ENCODE measurements around the gene SNRPA. TPM values are rescaled to one million over a fixed set of nuclear protein-coding genes. Genes with fewer than 3 reads are reported as not detected.
"Not testable (repeated sequence)": the region's sequence is repeated elsewhere in the genome, so short reads cannot be mapped to it uniquely, and the experiment has no call there.

SNRPA gene
- polyA plus RNA-seq, 3 donors, result 21.2 to 44.1 (median 42.8) TPM

- peak overlapping the region; percentile 76 for H3K27ac ChIP-seq (ENCODE audit: low read depth, low read length)
- 6 to 13% (median 12%) methylated on average over 16 of the region's 16 CpGs for whole genome bisulfite sequencing, 3 donors
Measured at GRCh38 chr19:40718774-40719391, 32.1 kb upstream of the SNRPA start.

DNA sequence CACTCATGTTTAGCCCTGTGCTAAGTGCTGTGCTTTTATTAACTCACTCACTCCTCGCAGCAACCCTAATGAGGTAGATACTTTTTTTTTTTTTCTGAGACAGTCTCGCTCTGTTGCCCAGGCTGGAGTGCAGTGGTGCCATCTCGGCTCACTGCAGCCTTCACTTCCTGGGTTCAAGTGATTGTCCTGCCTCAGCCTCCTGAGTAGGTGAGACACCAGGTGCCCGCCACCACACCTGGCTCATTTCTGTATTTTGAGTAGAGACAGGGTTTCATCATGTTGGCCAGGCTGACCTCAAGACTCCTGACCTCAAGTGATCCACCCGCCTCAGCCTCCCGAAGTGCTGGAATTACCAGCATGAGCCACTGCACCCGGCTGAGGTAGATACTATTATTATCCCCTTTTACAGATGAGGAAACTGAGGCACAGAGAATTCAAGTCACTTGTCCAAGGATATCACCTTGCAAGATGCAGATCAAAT, 31.5 kb upstream of the SNRPA start:
- 36 to 54% (median 48%) methylated on average over 7 of the region's 7 CpGs for whole genome bisulfite sequencing, 3 donors
- no peak overlapping the region for H3K27ac ChIP-seq (ENCODE audit: low read depth, low read length)

- H3K27ac ChIP-seq (ENCODE audit: low read depth, low read length), result peak overlapping the region; percentile 92
- 76 to 88% (median 84%) methylated on average over 6 of the region's 6 CpGs for WGBS, 3 donors
Measured at GRCh38 chr19:40721140-40721486, 29.9 kb upstream of the SNRPA start.

DNA sequence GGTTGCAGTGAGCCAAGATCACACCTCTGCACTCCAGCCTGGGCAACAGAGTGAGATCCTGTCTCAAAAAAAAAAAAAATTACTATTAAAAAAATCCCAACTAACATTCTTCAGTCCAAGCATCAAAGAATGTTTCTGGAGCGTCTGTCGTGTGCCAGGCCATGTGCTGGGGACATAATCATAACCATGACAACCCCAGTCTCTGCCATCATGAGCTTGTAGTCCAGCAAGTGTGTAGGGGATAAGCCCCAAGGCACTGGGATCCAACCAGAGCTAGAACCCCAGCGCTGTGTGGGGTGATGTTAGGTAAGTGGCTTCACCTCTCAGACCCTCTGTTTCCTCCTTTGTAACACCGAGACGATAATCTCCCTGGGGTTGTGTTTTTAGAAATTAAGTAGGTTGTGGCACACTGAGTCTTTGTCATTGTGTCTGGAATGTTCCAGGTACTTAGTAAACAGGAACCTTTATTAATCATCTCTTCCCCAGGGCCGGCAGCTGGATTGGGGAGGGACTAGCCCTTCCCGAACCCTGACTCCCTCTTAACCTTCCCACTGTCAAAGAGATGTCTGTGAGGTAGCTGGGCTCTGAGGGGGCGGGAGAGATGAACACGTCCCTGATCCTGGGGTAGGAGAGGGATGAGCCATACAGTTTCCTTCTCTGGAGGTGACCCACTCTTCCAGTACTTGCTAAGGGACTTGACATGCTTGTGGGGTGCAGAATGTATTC, 28.9 kb upstream of the SNRPA start:
- H3K27ac ChIP-seq (ENCODE audit: low read depth, low read length), result peak overlapping the region; percentile 6
- 52 to 60% (median 57%) methylated on average over 9 of the region's 9 CpGs for WGBS, 3 donors

- H3K27ac ChIP-seq (ENCODE audit: low read depth, low read length), result no peak overlapping the region
- 95 to 96% (median 96%) methylated on average over 5 of the region's 5 CpGs for WGBS, 3 donors
Measured at GRCh38 chr19:40723661-40724254, 27.2 kb upstream of the SNRPA start.

DNA sequence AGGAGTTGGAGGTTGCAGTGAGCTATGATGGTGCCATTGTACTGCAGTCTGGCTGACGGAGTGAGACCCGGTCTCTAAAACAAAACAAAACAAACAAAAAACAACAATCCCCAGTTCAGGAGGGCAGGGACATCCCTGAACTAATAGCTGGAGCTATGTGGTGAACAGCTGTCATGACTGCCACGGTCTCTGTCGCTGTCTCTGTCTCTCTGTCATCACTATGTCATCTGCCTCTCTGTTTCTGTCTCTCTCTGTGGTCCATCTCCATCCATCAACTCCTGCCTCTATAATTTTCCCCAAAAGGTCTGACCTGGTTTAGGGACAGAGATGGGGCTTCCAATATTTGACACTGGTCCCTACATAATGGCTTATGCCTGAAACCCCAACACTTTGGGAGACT, 26.7 kb upstream of the SNRPA start:
- no peak overlapping the region for H3K27ac ChIP-seq (ENCODE audit: low read depth, low read length)
- 94 to 99% (median 97%) methylated on average over 4 of the region's 4 CpGs for WGBS, 3 donors

- 91 to 97% (median 95%) methylated on average over 3 of the region's 3 CpGs for WGBS, 3 donors
Measured at GRCh38 chr19:40724855-40725254, 26.1 kb upstream of the SNRPA start.

DNA sequence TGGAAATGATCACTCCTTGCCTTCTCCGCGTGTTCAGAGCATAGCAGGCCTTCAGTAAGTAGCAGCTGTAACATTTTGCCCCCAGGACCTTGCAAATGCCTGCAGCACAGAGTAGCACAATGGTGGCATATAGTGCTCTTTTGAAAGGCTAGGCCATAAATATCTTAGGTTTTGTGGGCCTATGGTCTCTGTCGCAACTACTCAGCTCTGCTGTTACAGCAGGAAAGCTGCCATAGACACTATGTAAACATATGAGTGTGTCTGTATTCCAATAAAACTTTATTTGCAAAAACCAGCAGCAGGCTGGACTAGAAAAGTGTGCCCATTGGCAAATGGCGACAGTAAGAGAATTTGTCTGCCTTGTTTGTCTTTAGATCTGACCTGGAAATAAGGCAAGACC, 24.7 kb upstream of the SNRPA start:
- no peak overlapping the region for H3K27ac ChIP-seq (ENCODE audit: low read depth, low read length)
- WGBS, 3 donors, result 97 to 100% (median 99%) methylated on average over 4 of the region's 4 CpGs

More at GRCh38 chr19:40724855-40725254, 26.1 kb upstream of the SNRPA start:
- no peak overlapping the region for H3K27ac ChIP-seq (ENCODE audit: low read depth, low read length)

DNA sequence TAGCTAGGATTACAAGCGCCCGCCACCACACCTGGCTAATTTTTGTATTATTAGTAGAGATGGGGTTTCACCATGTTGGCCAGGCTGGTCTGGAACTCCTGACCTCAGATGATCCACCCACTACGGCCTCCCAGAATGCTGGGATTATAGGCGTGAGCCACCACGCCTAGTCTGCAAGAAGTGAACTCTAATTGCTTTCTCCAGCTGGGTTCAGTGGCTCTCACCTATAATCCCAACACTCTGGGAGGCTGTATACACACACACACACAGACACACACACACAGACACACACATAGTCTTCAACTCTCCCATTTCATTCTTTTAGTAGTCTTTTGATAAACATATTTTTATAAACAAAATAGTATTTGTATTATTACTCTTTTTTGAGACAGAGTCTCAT, 20.9 kb upstream of the SNRPA start:
- 87 to 92% (median 89%) methylated on average over 5 of the region's 5 CpGs for WGBS, 3 donors
- H3K27ac ChIP-seq (ENCODE audit: low read depth, low read length), result not testable (repeated sequence)

- not testable (repeated sequence) for H3K27ac ChIP-seq (ENCODE audit: low read depth, low read length)
- 96 to 98% (median 97%) methylated on average over 16 of the region's 16 CpGs for WGBS, 3 donors
Measured at GRCh38 chr19:40732304-40732703, 18.7 kb upstream of the SNRPA start.

GRCh38 chr19:40733149-40733548, 17.9 kb upstream of the SNRPA start:
- 85 to 90% (median 87%) methylated on average over 10 to 13 of the region's 13 CpGs for WGBS, 3 donors
- H3K27ac ChIP-seq (ENCODE audit: low read depth, low read length), result no peak overlapping the region

GRCh38 chr19:40735013-40735771, 15.8 kb upstream of the SNRPA start:
- no peak overlapping the region for H3K27ac ChIP-seq (ENCODE audit: low read depth, low read length)
- WGBS, 3 donors, result 91 to 94% (median 93%) methylated on average over 11 of the region's 11 CpGs

GRCh38 chr19:40736661-40737060, 14.3 kb upstream of the SNRPA start:
- 85 to 96% (median 93%) methylated on average over 7 to 9 of the region's 9 CpGs for WGBS, 3 donors
- no peak overlapping the region for H3K27ac ChIP-seq (ENCODE audit: low read depth, low read length)

- H3K27ac ChIP-seq (ENCODE audit: low read depth, low read length), result no peak overlapping the region
- 77 to 88% (median 86%) methylated on average over 9 of the region's 9 CpGs for WGBS, 3 donors
Measured at GRCh38 chr19:40737102-40737644, 13.8 kb upstream of the SNRPA start.

- 81 to 88% (median 82%) methylated on average over 22 of the region's 22 CpGs for WGBS, 3 donors
- H3K27ac ChIP-seq (ENCODE audit: low read depth, low read length), result no peak overlapping the region
Measured at GRCh38 chr19:40739030-40739839, 11.8 kb upstream of the SNRPA start.

DNA sequence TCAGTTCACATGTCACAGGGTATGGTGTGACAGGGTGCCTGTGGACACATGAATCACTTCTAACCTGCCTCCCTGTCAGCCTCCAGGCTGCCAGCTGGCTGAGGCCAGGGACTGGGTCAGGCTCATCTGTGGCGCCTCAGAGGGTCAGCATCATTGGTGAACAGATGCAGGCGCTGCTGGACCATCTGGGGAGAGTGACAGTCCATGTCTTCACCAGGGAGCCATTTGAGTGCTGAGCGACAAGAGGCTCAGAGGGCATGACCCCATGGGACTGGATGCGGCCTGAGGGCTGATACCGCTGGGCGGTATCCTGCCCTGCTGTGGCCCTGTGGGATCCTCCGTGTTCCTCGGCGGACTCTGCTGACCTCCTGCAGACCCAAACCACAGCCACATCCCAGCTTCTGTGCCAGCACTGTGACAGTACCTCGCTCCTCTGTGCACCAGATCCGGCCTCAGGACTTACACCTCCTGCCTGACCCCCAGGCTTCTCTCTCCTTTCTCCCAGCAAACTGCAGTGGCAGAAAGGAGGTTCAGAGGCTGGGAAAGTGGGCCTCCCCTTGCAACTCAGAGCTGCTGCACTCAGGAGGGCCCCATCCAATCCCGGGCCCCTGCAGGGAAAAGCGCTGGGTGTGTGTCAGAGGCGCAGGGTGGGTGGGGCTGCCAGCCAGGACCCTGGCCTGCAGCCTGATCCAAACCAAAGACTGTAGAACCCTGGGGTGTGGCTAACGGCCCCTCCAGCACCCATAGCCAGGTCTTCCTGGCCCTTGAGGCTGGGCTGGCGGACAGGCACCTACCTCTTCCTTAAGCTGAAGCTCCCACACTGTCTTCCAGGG, 10.9 kb upstream of the SNRPA start:
- no peak overlapping the region for H3K27ac ChIP-seq (ENCODE audit: low read depth, low read length)
- WGBS, 3 donors, result 69 to 79% (median 76%) methylated on average over 16 of the region's 16 CpGs

GRCh38 chr19:40740747-40741146, 10.3 kb upstream of the SNRPA start:
- no peak overlapping the region for H3K27ac ChIP-seq (ENCODE audit: low read depth, low read length)
- WGBS, 3 donors, result 65 to 79% (median 71%) methylated on average over 6 of the region's 6 CpGs
